HL-60 (cell line): ENCODE results near the gene WDFY4.

Source experiments
- DNase-seq, 2 experiments: peaks; one replicate each; pipeline ENCODE4 v3.0.0-alpha.2; 2010 to 2020; ENCODE audit warnings: low read depth in 1 of 2, low spot score in 1 of 2
- H3K27ac ChIP-seq: fragments of 250-450 bp; sonication (Bioruptor Pico); replicated peaks from 2 replicates; pipeline ENCODE4 v1.5.1; 2020; ENCODE audit warnings: mild to moderate bottlenecking, moderate library complexity
- H3K27me3 ChIP-seq: fragments of 250-450 bp; sonication (Bioruptor Pico); 2 replicates; pipeline ENCODE4 v1.5.1; 2021; ENCODE audit warnings: mild to moderate bottlenecking, moderate library complexity; ENCODE audit not compliant: insufficient read depth, poor library complexity, severe bottlenecking
- H3K4me3 ChIP-seq: replicated peaks from 2 replicates; pipeline ENCODE4 v1.5.1; 2011; ENCODE audit warnings: mild to moderate bottlenecking, control low read depth, low read length; ENCODE audit not compliant: insufficient read depth
- GABPA ChIP-seq: IDR thresholded peaks from 2 replicates; pipeline ENCODE4 v1.6.1; 2012; ENCODE audit warnings: low read depth
- POLR2AphosphoS5 ChIP-seq: IDR thresholded peaks from 2 replicates; pipeline ENCODE4 v1.6.1; 2012; ENCODE audit warnings: low read depth
- SPI1 ChIP-seq: IDR thresholded peaks from 2 replicates; pipeline ENCODE4 v1.6.1; 2012; ENCODE audit warnings: low read depth, mild to moderate bottlenecking, borderline replicate concordance
- TF ChIP-seq, protein P1 (sequence below): IDR thresholded peaks from one replicate; pipeline ENCODE4 v1.5.1; 2011; ENCODE audit warnings: low read length, control low read depth, inconsistent platforms; ENCODE audit not compliant: insufficient read depth
- TF ChIP-seq, protein P2 (sequence below): IDR thresholded peaks from 2 replicates; pipeline ENCODE4 v1.6.1; 2012; ENCODE audit warnings: low read depth; ENCODE audit not compliant: insufficient replicate concordance

The WDFY4 gene

GRCh38 chr10:48931188-48931587, 246.5 kb downstream of the WDFY4 start:
- TF ChIP-seq GABPA (no peak), POLR2AphosphoS5 (no peak), SPI1 (no peak)
- TF ChIP-seq, protein P1, sequence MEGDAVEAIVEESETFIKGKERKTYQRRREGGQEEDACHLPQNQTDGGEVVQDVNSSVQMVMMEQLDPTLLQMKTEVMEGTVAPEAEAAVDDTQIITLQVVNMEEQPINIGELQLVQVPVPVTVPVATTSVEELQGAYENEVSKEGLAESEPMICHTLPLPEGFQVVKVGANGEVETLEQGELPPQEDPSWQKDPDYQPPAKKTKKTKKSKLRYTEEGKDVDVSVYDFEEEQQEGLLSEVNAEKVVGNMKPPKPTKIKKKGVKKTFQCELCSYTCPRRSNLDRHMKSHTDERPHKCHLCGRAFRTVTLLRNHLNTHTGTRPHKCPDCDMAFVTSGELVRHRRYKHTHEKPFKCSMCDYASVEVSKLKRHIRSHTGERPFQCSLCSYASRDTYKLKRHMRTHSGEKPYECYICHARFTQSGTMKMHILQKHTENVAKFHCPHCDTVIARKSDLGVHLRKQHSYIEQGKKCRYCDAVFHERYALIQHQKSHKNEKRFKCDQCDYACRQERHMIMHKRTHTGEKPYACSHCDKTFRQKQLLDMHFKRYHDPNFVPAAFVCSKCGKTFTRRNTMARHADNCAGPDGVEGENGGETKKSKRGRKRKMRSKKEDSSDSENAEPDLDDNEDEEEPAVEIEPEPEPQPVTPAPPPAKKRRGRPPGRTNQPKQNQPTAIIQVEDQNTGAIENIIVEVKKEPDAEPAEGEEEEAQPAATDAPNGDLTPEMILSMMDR = no peak
- TF ChIP-seq, protein P2, sequence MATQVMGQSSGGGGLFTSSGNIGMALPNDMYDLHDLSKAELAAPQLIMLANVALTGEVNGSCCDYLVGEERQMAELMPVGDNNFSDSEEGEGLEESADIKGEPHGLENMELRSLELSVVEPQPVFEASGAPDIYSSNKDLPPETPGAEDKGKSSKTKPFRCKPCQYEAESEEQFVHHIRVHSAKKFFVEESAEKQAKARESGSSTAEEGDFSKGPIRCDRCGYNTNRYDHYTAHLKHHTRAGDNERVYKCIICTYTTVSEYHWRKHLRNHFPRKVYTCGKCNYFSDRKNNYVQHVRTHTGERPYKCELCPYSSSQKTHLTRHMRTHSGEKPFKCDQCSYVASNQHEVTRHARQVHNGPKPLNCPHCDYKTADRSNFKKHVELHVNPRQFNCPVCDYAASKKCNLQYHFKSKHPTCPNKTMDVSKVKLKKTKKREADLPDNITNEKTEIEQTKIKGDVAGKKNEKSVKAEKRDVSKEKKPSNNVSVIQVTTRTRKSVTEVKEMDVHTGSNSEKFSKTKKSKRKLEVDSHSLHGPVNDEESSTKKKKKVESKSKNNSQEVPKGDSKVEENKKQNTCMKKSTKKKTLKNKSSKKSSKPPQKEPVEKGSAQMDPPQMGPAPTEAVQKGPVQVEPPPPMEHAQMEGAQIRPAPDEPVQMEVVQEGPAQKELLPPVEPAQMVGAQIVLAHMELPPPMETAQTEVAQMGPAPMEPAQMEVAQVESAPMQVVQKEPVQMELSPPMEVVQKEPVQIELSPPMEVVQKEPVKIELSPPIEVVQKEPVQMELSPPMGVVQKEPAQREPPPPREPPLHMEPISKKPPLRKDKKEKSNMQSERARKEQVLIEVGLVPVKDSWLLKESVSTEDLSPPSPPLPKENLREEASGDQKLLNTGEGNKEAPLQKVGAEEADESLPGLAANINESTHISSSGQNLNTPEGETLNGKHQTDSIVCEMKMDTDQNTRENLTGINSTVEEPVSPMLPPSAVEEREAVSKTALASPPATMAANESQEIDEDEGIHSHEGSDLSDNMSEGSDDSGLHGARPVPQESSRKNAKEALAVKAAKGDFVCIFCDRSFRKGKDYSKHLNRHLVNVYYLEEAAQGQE = no peak
- peak; percentile 8 to 45 for DNase-seq
- no peak overlapping the region for H3K27ac ChIP-seq
- H3K27me3 ChIP-seq = no peaks in the 10 kb centered on the region
- no peak overlapping the region for H3K4me3 ChIP-seq

- DNase-seq = no peak
- TF ChIP-seq, protein P1 = no peak
- no peak for TF ChIP-seq GABPA
- TF ChIP-seq, protein P2 = no peak
- TF ChIP-seq POLR2AphosphoS5 = no peak
- no peak for TF ChIP-seq SPI1
- H3K27me3 ChIP-seq = no peaks in the 10 kb centered on the region
- H3K27ac ChIP-seq = no peak overlapping the region
- no peak overlapping the region for H3K4me3 ChIP-seq
These were observed 248.4 kb downstream of the WDFY4 start for GRCh38 chr10:48932831-48933664.

- no peak for DNase-seq
- H3K27ac ChIP-seq = no peak overlapping the region
- no peaks in the 10 kb centered on the region for H3K27me3 ChIP-seq
- TF ChIP-seq, protein P1 = no peak
- TF ChIP-seq, protein P2 = no peak
- TF ChIP-seq GABPA (no peak), POLR2AphosphoS5 (no peak), SPI1 (no peak)
- H3K4me3 ChIP-seq = no peak overlapping the region
These were observed 250.2 kb downstream of the WDFY4 start for GRCh38 chr10:48934672-48935501.
